ENCODE measurements around the gene KLRG1. TPM values are rescaled to one million over a fixed set of nuclear protein-coding genes. Genes with fewer than 3 reads are reported as not detected.

KLRG1 gene
- total and polyA plus RNA-seq, 2 of the 4 experiments (the other 2 are of a cell fraction): 0.36 to 0.54 TPM

- Histone ChIP-seq H3K79me1 (ENCODE audit: low read depth in 1 of 2, low read length in 2 of 2) (no peaks in the 10 kb centered on the region), H3K14ac (replicated peaks; ENCODE audit: low read depth, low read length) (no peak overlapping the region), H3K18ac (ENCODE audit: low read depth, low read length) (no peak overlapping the region), H3K9me1 (ENCODE audit: insufficient read depth, low read length) (no peaks in the 10 kb centered on the region), H3K9me3 (ENCODE audit: control insufficient read depth, insufficient read depth, low read length) (no peaks in the 10 kb centered on the region), H2AK5ac (ENCODE audit: low read depth, low read length) (no peak overlapping the region), H3K27me3 (ENCODE audit: control insufficient read depth, insufficient read depth, low read length) (peaks cover 6% of the 10 kb centered on the region), H4K91ac (ENCODE audit: insufficient read depth, low read depth, low read length) (no peak overlapping the region), H3K4me1 (ENCODE audit: control insufficient read depth, insufficient read depth, low read length) (no peaks in the 10 kb centered on the region), H2BK15ac (ENCODE audit: low read depth, low read length) (no peak overlapping the region), H2BK20ac (ENCODE audit: low read depth, low read length) (no peak overlapping the region), H4K5ac (ENCODE audit: low read depth, low read length) (no peak overlapping the region), H3K4me2 (ENCODE audit: low read depth, low read length) (no peak overlapping the region), H3K56ac (ENCODE audit: extremely low read depth, insufficient read depth, low read length) (no peak overlapping the region), H3K4me3 (ENCODE audit: insufficient read depth, low read depth, low read length) (no peak overlapping the region), H2AFZ (replicated peaks; ENCODE audit: low read length, poor library complexity) (no peak overlapping the region), H4K20me1 (ENCODE audit: insufficient read depth, low read length) (no peaks in the 10 kb centered on the region), H3K4ac (ENCODE audit: low read depth, low read length) (no peak overlapping the region), H3K36me3 (ENCODE audit: control insufficient read depth, insufficient read depth, low read length) (no peaks in the 10 kb centered on the region), H3K27ac (ENCODE audit: insufficient read depth, low read length) (no peak overlapping the region), H3K9ac (ENCODE audit: low read depth, low read length) (no peak overlapping the region), H2BK5ac (ENCODE audit: low read depth, low read length, poor library complexity, severe bottlenecking) (no peak overlapping the region), H3K23ac (ENCODE audit: low read depth, low read length) (no peak overlapping the region), H2AK9ac (replicated peaks; ENCODE audit: low read depth, low read length, poor library complexity) (no peak overlapping the region), H2BK120ac (ENCODE audit: low read depth, low read length) (no peak overlapping the region), H4K8ac (ENCODE audit: low read depth in 2 of 2, low read length in 2 of 2) (no peak overlapping the region)
- no peak for TF ChIP-seq CHD1 (IDR thresholded peaks at IDR 0.05; ENCODE audit: low read depth, low read length)
- TF ChIP-seq FOS (IDR thresholded peaks at IDR 0.05; ENCODE audit: low read depth, low read length): no peak
- TF ChIP-seq NFE2L2 (IDR thresholded peaks at IDR 0.05; ENCODE audit: low read depth, low read length): no peak
- TF ChIP-seq CTCF (conservative IDR thresholded peaks at IDR 0.05; ENCODE audit: low read depth, low read length): no peak
- TF ChIP-seq RAD21 (IDR thresholded peaks at IDR 0.05; ENCODE audit: low read length): no peak
- TF ChIP-seq MXI1 (IDR thresholded peaks at IDR 0.05; ENCODE audit: borderline replicate concordance, low read depth, low read length): no peak
- no peak for TF ChIP-seq RCOR1 (IDR thresholded peaks at IDR 0.05; ENCODE audit: insufficient replicate concordance, low read length)
- TF ChIP-seq SMC3 (IDR thresholded peaks at IDR 0.05; ENCODE audit: low read depth, low read length): no peak
- no peak for TF ChIP-seq CEBPB (IDR thresholded peaks at IDR 0.05; ENCODE audit: low read depth, low read length)
- TF ChIP-seq POLR2A (IDR thresholded peaks at IDR 0.05; ENCODE audit: low read depth, low read length): no peak
- no peak for TF ChIP-seq BHLHE40 (IDR thresholded peaks at IDR 0.05; ENCODE audit: low read depth, low read length)
- WGBS, 2 experiments (ENCODE audit: extremely low coverage in 2 of 2, insufficient read length in 1 of 2): no CpG with 5 or more reads among the region's 1 CpG
- no peak for ATAC-seq (ENCODE audit: low read depth)
- in situ Hi-C loops (cut with MboI; ENCODE audit: low sequenced_read_pairs): loop anchor here (10.0 kb wide), 1 partner anchor 392 kb away; no protein-coding TSS in a partner anchor
- DNase-seq: no peak
- ChIA-PET CTCF (no interaction called here), POLR2A (ENCODE audit: unreplicated experiment) (no interaction called here)
- no TSS peak for BruUV-seq (replicated peaks)
- dilution Hi-C loops (cut with HindIII; ENCODE audit: low sequenced_read_pairs, unreplicated experiment): no loop called here
- intact Hi-C loops (cut with micrococcal nuclease): no loop called here
Measured at GRCh38 chr12:9047105-9047504, 57.8 kb downstream of the KLRG1 start.

Data from IMR-90 (cell line).